Globus pallidus (tissue), 1 donor: ENCODE measurements around the gene IMP3.
A peak's percentile ranks its signal among the peaks of the same experiment; 100 is the strongest.

ENCODE experiments used
- DNase-seq: peaks from one replicate; pipeline ENCODE4 v3.0.0-alpha.2; 2015; ENCODE audit warnings: low spot score

IMP3 gene

GRCh38 chr15:75620841-75621391, 19.1 kb downstream of the IMP3 start:
- DNase-seq: no peak

- DNase-seq: no peak
Observed at GRCh38 chr15:75620058-75620820, 19.8 kb downstream of the IMP3 start.

GRCh38 chr15:75616766-75617165, 23.3 kb downstream of the IMP3 start:
- DNase-seq: no peak

DNA sequence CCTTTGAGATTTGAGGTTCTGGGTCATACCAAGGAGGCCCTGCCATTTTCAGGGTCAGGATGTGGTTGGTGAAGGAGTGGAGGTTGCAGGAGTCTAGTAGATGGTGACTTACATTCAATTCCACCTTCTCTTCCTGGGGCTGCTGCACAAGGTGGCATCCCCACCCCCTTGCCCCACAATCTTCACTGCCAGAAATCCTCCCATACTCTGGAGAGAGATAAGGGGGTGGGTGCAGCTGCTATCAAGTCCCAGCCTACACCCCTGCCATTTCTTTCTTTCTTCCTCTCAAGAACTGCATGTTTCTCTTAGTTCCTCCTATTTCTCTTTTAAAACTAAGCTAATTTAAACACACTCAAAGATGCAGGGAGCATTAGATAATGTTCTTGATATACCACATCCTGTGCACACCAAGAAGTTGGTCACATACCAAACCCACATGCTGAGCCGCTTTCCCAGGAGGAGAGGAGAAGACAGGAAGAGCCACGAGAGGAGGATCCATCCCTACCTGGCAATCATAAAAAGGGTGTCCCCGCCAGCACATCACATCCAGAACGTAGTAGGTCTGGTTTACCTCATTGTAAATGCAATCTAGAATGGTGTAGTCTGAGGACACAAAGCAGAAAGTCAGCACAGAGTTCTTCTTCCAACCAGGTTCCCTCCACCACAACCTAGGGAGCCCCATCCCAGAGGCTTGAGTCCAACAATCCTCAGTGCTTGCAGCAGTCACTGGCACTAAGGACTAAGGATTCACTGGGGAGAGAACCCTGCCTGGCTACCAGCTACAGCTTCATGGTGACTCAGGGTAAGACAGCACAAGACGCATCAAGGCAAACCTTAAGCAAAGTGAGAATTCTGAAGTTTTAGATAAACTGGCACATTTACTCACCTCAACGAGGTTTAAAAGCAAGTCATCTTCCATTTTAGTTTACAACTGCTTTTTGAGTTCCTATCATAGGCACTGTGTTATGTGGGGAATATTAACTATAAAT, 33.0 kb downstream of the IMP3 start:
- DNase-seq: no peak

- no peak for DNase-seq
Observed at GRCh38 chr15:75606026-75606425, 34.0 kb downstream of the IMP3 start.

DNA sequence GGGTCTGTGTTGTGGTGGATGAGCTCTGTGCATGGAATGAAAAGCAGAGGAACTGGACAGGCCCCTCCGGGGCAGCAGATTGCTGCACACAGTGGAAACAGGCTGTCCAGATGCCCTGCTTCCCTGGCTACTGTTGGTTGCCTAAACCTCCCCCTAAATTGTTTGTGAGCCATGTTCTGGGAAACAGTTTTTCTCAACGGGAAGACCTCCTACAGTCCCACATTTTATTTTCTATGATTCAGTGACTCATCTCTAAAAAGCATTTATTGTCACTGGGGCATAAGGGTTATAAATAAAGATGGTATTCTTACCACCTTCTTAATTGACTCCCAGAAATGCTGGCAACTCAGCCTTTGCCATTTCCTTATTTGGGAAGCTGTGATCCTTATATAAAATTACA, 40.6 kb downstream of the IMP3 start:
- DNase-seq: no peak

DNA sequence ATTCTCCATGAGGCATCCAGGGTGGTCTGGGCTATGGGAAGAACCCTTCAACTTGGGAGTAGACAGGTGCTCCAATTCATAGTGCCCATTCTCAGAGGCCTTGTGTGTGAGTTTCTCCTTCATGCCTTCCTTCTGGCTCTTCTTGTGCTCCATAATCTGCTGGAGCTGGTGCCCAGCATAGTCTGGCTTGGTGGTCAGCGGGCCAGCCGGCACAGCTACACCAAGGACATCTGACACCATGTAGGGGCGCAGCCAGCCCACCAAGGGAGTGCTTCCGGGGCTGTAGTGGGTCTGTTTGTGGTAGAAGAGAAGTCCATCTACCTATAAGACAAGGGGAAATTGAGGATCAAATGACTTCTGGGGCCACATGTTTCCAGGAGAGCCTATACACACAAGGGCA, 41.7 kb downstream of the IMP3 start:
- no peak for DNase-seq

- DNase-seq: no peak
Observed at GRCh38 chr15:75597667-75598341, 42.2 kb downstream of the IMP3 start.

DNA sequence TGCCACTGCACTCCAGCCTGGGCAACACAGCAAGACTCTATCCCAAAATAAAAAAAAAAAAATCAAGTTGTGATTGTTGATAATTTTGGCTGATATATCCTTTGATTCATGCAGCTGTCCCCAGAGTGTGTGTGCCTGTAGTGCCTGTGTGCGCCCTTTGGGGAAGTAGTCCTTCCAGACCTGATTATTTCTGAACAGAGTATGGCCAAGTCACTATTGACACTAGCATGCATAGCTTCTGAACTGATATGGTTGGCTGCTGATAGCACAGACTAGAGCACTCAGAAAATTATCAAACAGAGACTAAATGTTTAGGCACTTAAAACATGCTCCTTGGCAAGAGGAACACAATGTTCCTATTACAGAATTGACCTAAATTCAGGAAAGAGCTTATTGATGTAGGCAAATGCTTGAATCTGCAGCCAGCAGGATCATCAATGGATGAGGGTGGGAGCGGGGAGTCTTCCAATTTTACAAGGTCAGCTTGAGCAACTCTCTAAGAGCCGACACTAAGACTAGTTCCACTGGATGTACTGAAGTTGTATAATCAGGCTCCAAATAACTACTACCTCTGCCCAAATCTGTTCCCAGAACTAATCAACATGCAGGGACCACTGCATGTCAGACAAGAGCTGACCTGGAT, 43.2 kb downstream of the IMP3 start:
- peak; percentile 2 for DNase-seq

DNA sequence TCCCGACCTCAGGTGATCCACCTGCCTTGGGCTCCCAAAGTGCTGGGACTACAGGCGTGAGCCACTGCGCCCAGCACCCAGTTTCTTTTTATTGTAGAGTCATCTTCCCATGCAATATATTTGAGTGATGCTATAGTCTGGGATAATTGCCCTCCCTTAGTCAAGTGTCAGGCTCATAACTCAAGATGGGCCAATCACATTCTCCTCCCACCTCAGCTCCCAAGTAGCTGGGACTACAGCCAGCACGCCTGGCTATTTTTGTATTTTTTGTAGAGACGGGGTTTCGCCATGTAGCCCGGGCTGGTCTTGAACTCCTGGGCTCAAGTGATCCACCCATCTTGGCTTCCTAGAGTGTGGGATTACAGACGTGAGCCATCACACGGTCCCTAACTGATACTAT, 45.7 kb downstream of the IMP3 start:
- DNase-seq: no peak

DNA sequence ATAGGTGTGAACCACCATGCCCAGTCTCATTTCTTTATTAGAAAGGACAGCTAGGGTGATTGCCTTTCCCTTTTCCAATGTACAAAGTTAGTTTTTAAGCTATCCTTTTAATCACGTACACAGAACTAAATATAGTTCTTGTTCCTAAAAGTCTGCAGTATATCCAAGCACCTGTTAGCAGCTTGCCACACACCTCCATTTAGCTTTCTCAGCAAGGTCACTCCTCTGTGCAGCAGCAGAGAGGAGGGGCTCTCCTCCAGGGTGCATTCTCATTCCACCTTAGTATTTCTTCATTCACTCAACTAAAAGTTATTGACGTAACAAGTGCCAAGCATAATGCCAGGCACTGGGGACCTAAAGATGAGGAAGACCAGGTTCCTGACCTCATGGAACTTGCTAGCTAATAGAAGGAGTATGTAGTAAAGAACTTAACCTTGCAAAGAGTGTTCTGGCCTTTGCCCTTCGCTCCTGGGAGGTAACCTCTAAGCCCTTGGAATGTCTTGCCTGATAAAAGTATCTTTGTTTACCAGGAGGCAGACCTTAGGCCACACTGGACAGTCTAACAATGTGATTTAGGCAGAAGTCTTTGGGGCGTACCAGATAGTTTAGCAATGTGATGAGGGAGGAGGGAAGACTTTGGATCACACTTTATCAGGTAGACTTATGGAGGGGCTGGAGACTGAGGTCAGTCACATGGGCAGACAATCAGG, 48.2 kb downstream of the IMP3 start:
- DNase-seq: no peak

DNA sequence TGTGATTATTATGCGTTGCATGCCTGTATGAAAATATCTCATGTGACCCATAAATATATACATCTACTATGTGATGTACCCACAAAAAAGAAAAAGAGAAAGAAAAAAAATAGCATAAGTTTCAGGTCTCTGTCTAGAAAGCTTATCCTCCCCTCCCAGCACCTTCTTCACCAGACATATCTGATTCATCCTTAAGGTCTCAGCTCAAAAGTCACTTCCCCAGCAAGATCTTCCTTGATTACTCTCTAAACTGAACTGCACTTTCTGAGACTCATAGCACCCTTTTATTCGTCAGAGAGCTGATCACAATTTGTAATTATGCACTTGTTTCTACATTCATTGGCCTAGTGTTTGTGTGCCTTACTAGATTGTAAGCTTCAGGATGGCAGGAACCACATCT, 49.8 kb downstream of the IMP3 start:
- no peak for DNase-seq
